Activated T-helper 17 cell treated with anti-CD3 and anti-CD28 coated beads, Interleukin-2, amount 50 U/mL, for 72 hours (primary cell): ENCODE data around the gene SLC4A1AP. TPM values are rescaled to one million over a fixed set of nuclear protein-coding genes. Genes with fewer than 3 reads are reported as not detected.

Source experiments
- ATAC-seq: fragments of 150-1000 bp; cut with Tn5 transposase; replicated peaks from 2 replicates; pipeline ENCODE4 v1.10.0; 2021; ENCODE audit warnings: mild to moderate bottlenecking, moderate library complexity
- H3K27ac Mint-ChIP-seq: one replicate; pipeline ENCODE4 v1.8.0; 2022; ENCODE audit warnings: mixed read lengths
- H3K27me3 Mint-ChIP-seq: one replicate; pipeline ENCODE4 v1.8.0; 2022; ENCODE audit warnings: mixed read lengths
- H3K36me3 Mint-ChIP-seq: one replicate; pipeline ENCODE4 v1.8.0; 2022; ENCODE audit warnings: low read depth, mild to moderate bottlenecking, mixed read lengths
- H3K4me1 Mint-ChIP-seq: one replicate; pipeline ENCODE4 v1.8.0; 2022; ENCODE audit warnings: mixed read lengths
- H3K4me3 Mint-ChIP-seq: one replicate; pipeline ENCODE4 v1.8.0; 2022; ENCODE audit warnings: mild to moderate bottlenecking, mixed read lengths
- H3K9me3 Mint-ChIP-seq: one replicate; pipeline ENCODE4 v1.8.0; 2022; ENCODE audit warnings: mixed read lengths
- total RNA-seq, 2 donors: library from RNA; stranded (reverse); gene quantifications; one replicate each; pipeline ENCODE4 v1.2.3, GENCODE V29; 2022

SLC4A1AP gene
- total RNA-seq, 2 donors from 2014 or later = 23.6 to 25.5 TPM

DNA sequence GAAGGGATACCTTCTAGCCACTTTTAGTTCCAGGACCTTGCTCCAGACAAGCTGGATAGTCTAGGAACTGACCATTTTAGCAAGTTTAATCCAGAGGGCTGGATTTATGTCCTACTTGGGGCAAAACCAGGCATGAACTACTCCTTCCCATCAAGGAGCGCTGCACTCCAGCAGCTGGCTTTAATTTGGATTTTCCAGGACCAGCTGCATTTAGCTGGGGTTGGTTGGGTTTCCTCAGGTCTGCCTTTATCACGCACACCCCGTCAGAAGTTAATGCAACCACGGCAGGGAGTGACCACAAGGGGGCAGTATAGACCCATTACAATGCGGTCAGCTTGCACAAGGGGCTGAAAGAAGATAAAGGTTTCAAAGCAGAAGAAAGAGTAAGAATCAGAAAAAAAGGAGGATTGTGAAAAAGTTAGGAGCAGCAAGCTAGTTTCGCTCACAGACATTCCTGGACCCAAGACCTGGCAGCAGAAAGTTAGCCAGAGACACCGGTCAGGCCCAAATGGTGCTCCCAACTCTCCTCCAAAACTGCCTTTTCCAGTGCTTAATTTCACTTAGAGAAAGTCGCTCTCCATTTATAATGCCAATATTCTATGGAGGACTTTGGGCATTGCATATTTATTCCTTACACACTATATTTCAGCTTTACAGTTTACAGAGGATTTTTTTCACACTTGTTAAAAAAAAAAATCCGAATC, 40.1 kb downstream of the SLC4A1AP start:
- peak; percentile 58 for ATAC-seq
- H3K36me3 Mint-ChIP-seq = peaks cover under 1% of the 10 kb centered on the region
- H3K4me3 Mint-ChIP-seq = no peak overlapping the region
- H3K4me1 Mint-ChIP-seq = peaks cover 21% of the 10 kb centered on the region
- no peaks in the 10 kb centered on the region for H3K9me3 Mint-ChIP-seq
- H3K27me3 Mint-ChIP-seq = no peaks in the 10 kb centered on the region
- H3K27ac Mint-ChIP-seq = peak overlapping the region; percentile 23

GRCh38 chr2:27704342-27704876, 40.7 kb downstream of the SLC4A1AP start:
- Mint-ChIP-seq H3K27me3 (no peaks in the 10 kb centered on the region), H3K9me3 (no peaks in the 10 kb centered on the region), H3K4me3 (no peak overlapping the region), H3K36me3 (no peaks in the 10 kb centered on the region), H3K27ac (no peak overlapping the region), H3K4me1 (peaks cover 21% of the 10 kb centered on the region)
- no peak for ATAC-seq

DNA sequence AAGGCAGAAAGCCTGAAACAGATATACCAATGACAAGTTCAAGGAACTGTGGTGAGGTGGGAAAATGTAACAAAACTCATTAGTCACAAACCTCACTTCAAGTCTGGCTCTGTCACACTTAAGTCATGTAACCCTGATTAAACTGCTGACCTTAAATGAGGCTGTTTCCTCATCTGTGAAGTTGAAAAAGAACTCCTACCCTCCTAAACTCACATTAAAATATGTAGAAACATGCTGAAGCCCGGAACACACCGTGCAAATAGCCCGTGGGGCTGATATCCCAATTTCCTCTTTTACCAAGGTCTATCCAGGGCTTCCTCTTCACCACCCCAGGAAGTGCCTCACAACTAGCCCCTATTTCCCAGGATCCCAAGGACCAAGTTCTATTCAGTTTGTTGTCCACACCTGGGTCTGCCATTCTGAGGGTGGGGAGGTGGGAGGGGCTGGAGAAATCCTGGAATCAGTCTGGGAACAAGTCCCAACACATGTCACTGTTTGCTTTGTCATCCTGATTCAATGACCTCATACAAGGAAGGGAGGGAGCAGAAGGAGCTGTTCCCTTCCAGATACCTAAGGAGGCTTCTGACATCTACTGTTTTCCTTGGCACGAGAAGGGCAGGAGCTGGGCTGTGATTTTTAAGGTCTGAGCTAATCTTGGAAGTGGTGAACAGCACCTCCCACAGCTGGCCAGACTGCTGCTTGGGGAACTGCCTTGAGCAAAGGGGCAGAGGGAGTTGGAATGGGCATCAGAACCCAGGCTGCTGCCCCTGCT, 42.3 kb downstream of the SLC4A1AP start:
- Mint-ChIP-seq H3K27me3 (no peaks in the 10 kb centered on the region), H3K27ac (peak overlapping the region; percentile 64), H3K9me3 (no peaks in the 10 kb centered on the region), H3K4me1 (peaks cover 21% of the 10 kb centered on the region), H3K4me3 (peak overlapping the region; percentile 49), H3K36me3 (no peaks in the 10 kb centered on the region)
- ATAC-seq = peak; percentile 95

DNA sequence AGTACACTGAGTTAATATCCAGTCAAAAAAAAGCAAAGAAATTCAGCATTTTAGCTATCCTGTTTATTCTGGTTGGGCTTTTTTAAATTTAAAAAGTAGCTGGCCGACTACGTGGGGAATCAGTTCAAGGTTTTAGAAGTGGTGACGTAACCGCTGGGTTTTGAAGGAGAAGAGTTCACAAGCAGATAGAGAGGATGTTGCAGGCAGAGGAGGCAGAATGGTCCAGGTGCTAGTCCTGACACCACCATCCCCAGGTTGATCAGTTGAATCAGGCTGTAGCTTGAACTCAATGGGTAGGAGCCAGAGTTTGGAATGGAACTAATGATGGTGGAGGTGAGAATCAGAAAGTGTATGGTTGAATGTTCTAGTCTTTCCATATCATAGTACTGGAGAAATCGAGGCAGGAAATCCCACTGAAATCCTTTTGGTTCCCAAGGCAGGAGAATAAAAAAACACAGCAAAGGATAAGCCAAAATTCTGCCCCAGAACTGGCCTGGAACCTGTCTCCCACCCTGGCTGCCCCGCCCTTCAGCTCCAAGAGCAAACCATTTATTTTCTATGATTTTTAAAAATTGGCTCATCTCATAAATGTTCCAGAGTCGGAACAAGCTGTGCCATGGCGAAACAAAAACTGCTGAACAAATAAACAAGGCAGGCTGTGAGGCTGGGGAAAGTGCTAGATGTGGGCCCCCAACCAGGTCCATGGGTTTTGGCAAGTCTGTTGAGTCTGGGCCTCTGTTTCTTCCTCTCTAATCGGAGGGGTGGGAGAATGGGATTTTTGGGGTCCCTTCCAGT, 44.0 kb downstream of the SLC4A1AP start:
- Mint-ChIP-seq H3K27me3 (no peaks in the 10 kb centered on the region), H3K9me3 (no peaks in the 10 kb centered on the region), H3K36me3 (no peaks in the 10 kb centered on the region), H3K4me1 (peaks cover 30% of the 10 kb centered on the region), H3K4me3 (no peak overlapping the region), H3K27ac (no peak overlapping the region)
- no peak for ATAC-seq

DNA sequence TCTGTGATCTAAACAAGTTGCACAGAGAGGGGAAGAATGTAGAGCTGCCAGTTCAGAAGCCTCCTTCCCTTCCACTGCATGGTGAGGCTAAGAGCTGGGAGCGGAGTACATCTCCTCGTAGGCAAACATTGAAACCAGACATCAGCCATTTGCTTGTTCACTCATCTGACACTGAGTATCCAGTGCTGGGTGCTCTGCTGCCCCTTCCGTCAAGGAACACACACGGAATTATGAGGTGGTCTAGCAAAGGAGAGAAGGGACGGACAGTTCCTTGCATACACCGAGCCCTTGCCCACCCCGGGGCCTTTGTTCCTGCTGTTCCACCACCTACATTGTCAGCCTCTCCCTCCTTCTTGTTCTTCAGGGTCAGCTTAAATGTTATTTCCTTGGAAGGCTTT, 44.6 kb downstream of the SLC4A1AP start:
- no peaks in the 10 kb centered on the region for H3K9me3 Mint-ChIP-seq
- no peak for ATAC-seq
- H3K27me3 Mint-ChIP-seq = no peaks in the 10 kb centered on the region
- no peaks in the 10 kb centered on the region for H3K36me3 Mint-ChIP-seq
- peaks cover 29% of the 10 kb centered on the region for H3K4me1 Mint-ChIP-seq
- H3K27ac Mint-ChIP-seq = no peak overlapping the region
- no peak overlapping the region for H3K4me3 Mint-ChIP-seq

GRCh38 chr2:27708666-27709065, 45.0 kb downstream of the SLC4A1AP start:
- H3K27me3 Mint-ChIP-seq = no peaks in the 10 kb centered on the region
- H3K4me3 Mint-ChIP-seq = no peak overlapping the region
- H3K4me1 Mint-ChIP-seq = peaks cover 25% of the 10 kb centered on the region
- H3K9me3 Mint-ChIP-seq = no peaks in the 10 kb centered on the region
- ATAC-seq = no peak
- no peaks in the 10 kb centered on the region for H3K36me3 Mint-ChIP-seq
- no peak overlapping the region for H3K27ac Mint-ChIP-seq

- no peak overlapping the region for H3K4me3 Mint-ChIP-seq
- H3K27ac Mint-ChIP-seq = no peak overlapping the region
- peaks cover 21% of the 10 kb centered on the region for H3K4me1 Mint-ChIP-seq
- no peaks in the 10 kb centered on the region for H3K27me3 Mint-ChIP-seq
- no peaks in the 10 kb centered on the region for H3K9me3 Mint-ChIP-seq
- H3K36me3 Mint-ChIP-seq = no peaks in the 10 kb centered on the region
- no peak for ATAC-seq
These were observed 45.6 kb downstream of the SLC4A1AP start for GRCh38 chr2:27709326-27709725.

DNA sequence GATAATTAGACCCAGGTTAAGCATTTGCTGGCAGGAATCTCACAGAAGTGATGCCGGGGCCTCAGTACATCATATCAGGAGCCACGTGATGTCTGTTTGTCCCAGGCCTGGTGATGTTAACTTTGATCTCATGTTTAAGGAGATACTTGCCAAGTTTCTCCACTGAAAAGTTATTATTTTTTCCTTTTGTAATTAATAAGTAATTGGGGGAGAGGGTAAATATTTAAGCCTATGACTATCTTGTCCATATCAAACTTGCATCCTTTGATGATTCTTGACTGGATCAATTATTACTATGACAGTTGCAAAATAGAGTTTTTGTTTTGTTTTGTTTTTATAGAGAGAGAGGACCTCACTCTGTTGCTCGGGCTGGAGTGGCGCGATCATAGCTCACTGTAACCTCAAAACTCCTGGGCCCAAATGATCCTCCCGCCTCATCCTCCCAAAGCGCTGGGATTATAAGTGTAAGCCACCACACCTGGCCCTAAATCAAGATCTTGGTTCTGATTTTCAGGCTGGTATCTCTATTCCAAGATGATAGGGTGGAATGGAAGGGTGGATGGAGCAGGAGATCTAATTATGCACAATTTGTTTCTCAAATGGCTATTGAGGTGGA, 46.4 kb downstream of the SLC4A1AP start:
- Mint-ChIP-seq H3K9me3 (no peaks in the 10 kb centered on the region), H3K36me3 (no peaks in the 10 kb centered on the region), H3K27me3 (no peaks in the 10 kb centered on the region), H3K4me1 (peaks cover 17% of the 10 kb centered on the region), H3K27ac (no peak overlapping the region), H3K4me3 (no peak overlapping the region)
- ATAC-seq = no peak

DNA sequence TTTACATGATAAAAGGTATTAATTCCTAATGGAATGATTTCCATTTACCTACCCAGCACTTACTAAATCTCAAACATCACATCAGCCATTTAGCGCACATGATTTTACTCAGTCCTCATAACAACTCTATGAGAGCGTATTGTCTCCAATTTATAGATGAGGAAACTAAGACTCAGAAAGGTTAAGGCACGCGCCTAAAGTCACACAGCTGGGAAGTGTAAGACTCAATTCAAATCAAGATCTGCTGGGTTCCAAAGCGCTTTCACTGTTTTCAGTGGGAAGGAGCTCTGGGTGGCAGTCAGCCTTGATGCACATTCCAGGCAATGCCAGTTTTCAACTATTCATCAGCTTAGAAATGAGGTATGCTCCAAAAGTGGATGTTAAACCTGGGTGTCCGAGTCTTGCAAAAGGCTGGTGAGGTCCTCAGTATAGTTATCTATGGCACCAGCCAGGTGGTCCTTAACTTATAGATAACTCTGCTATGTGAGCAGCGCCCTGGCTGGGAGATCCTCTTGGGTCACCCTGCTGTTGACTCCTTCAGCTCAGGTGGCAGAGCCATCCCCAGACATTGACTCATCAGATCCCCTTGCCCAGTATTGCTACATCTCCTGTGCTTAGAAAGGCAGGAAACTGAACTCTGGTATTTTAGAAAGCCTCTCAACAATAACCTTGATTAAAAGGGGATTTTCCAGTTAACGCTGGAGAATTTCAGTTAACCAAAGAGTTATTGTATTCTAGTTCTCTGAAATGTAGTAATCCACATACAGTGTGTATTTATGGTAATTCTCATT, 47.1 kb downstream of the SLC4A1AP start:
- H3K27ac Mint-ChIP-seq = no peak overlapping the region
- ATAC-seq = peak; percentile 61
- H3K36me3 Mint-ChIP-seq = no peaks in the 10 kb centered on the region
- peaks cover 11% of the 10 kb centered on the region for H3K4me1 Mint-ChIP-seq
- H3K27me3 Mint-ChIP-seq = no peaks in the 10 kb centered on the region
- no peak overlapping the region for H3K4me3 Mint-ChIP-seq
- no peaks in the 10 kb centered on the region for H3K9me3 Mint-ChIP-seq

DNA sequence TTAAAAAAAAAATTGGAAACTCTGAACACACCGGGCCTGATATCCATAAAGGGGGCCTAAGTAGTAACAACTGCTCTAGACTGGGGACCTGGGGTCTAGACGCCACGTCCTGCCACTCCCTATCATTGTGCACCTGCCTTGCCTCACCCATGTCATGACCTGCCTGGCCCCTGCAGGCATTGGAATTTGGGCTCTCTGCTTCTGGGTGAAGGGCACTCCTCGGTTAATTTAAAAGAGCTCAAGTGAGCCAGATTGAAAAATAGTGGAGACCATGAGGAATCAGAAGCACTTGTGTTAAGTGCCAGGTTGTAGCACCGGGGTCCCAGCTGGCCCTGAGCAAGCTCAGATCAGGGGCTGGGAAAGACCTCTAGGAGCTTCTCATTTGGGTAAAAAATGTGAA, 48.1 kb downstream of the SLC4A1AP start:
- Mint-ChIP-seq H3K4me1 (peaks cover 13% of the 10 kb centered on the region), H3K4me3 (no peak overlapping the region), H3K27ac (no peak overlapping the region), H3K36me3 (no peaks in the 10 kb centered on the region), H3K9me3 (no peaks in the 10 kb centered on the region), H3K27me3 (no peaks in the 10 kb centered on the region)
- no peak for ATAC-seq

GRCh38 chr2:27712522-27712921, 48.8 kb downstream of the SLC4A1AP start:
- H3K4me3 Mint-ChIP-seq = no peak overlapping the region
- no peak for ATAC-seq
- H3K27ac Mint-ChIP-seq = no peak overlapping the region
- H3K27me3 Mint-ChIP-seq = no peaks in the 10 kb centered on the region
- H3K9me3 Mint-ChIP-seq = no peaks in the 10 kb centered on the region
- H3K4me1 Mint-ChIP-seq = peaks cover 18% of the 10 kb centered on the region
- no peaks in the 10 kb centered on the region for H3K36me3 Mint-ChIP-seq

DNA sequence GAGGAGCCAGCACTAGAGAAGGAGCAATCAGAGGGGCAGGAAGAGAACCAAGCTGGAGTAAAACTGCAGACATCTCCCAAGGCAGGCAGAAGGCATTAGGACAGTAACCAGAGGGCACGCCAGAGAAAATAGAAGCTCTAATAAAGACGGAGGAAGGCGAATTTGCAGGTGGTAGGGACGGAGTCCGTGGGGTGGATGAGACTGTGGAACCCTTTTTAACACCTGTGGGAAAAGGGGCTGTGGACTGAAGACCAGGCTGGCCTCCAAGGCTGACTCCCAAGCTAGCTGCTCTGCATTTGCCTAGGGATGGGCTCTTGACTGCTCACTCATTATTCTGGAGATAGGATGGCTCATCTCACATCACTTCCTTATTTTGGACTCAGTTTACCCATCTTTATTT, 49.5 kb downstream of the SLC4A1AP start:
- H3K4me3 Mint-ChIP-seq = no peak overlapping the region
- peaks cover 18% of the 10 kb centered on the region for H3K4me1 Mint-ChIP-seq
- H3K9me3 Mint-ChIP-seq = no peaks in the 10 kb centered on the region
- no peaks in the 10 kb centered on the region for H3K27me3 Mint-ChIP-seq
- ATAC-seq = no peak
- H3K36me3 Mint-ChIP-seq = no peaks in the 10 kb centered on the region
- no peak overlapping the region for H3K27ac Mint-ChIP-seq

- no peak for ATAC-seq
- Mint-ChIP-seq H3K4me1 (peaks cover 18% of the 10 kb centered on the region), H3K27ac (no peak overlapping the region), H3K27me3 (no peaks in the 10 kb centered on the region), H3K36me3 (no peaks in the 10 kb centered on the region), H3K9me3 (no peaks in the 10 kb centered on the region), H3K4me3 (peak overlapping the region; percentile 71)
These were observed 50.4 kb downstream of the SLC4A1AP start for GRCh38 chr2:27714053-27714452.
